Measurements from ENCODE around the gene NF1.

- TF ChIP-seq CTCF (IDR thresholded peaks at IDR 0.05) (no peak), POLR2AphosphoS5 (IDR thresholded peaks at IDR 0.05) (no peak), POLR2A (IDR thresholded peaks at IDR 0.05) (no peak), EP300 (IDR thresholded peaks at IDR 0.05) (no peak)
These were observed 276.8 kb downstream of the NF1 start for GRCh38 chr17:31371511-31372097.

Data from gastroesophageal sphincter (tissue), 3 donors.